ENCODE measurements around the gene PMEPA1.

GRCh38 chr20:57663241-57663640 is 46.6 kb downstream of the PMEPA1 start:
- TF ChIP-seq, protein P1, sequence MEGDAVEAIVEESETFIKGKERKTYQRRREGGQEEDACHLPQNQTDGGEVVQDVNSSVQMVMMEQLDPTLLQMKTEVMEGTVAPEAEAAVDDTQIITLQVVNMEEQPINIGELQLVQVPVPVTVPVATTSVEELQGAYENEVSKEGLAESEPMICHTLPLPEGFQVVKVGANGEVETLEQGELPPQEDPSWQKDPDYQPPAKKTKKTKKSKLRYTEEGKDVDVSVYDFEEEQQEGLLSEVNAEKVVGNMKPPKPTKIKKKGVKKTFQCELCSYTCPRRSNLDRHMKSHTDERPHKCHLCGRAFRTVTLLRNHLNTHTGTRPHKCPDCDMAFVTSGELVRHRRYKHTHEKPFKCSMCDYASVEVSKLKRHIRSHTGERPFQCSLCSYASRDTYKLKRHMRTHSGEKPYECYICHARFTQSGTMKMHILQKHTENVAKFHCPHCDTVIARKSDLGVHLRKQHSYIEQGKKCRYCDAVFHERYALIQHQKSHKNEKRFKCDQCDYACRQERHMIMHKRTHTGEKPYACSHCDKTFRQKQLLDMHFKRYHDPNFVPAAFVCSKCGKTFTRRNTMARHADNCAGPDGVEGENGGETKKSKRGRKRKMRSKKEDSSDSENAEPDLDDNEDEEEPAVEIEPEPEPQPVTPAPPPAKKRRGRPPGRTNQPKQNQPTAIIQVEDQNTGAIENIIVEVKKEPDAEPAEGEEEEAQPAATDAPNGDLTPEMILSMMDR (IDR thresholded peaks at IDR 0.05), result no peak
- TF ChIP-seq EP300 (IDR thresholded peaks at IDR 0.05), result no peak
